Thoracic aorta (tissue), 2 donors: Measurements from ENCODE around the gene SMARCAL1. TPM values are rescaled to one million over a fixed set of nuclear protein-coding genes. Genes with fewer than 3 reads are reported as not detected.

ENCODE experiments used
- ATAC-seq: fragments of 150-250 bp; one replicate; pipeline ENCODE4 v1.8.0; 2017; ENCODE audit warnings: low read depth; ENCODE audit not compliant: insufficient number of reproducible peaks, low FRiP score
- DNase-seq: peaks from one replicate; pipeline ENCODE4 v3.0.0-alpha.2; 2020; ENCODE audit warnings: low spot score
- H3K27ac ChIP-seq, 2 donors: fragments of 200-600 bp; sonication (generic); 1 replicate in 1 of 2; 2 replicates in 1 of 2; pipeline ENCODE4 v1.5.1; 2016; ENCODE audit warnings: mild to moderate bottlenecking in 2 of 2, moderate library complexity in 2 of 2
- H3K27me3 ChIP-seq: fragments of 200-600 bp; sonication (generic); replicated peaks from 2 replicates; pipeline ENCODE4 v1.6.0; 2016; ENCODE audit warnings: mild to moderate bottlenecking; ENCODE audit not compliant: insufficient read depth
- H3K36me3 ChIP-seq: fragments of 200-600 bp; sonication (generic); one replicate; pipeline ENCODE4 v1.5.1; 2016
- H3K4me1 ChIP-seq, 2 donors: fragments of 200-600 bp; sonication (generic); 1 replicate in 1 of 2; 2 replicates in 1 of 2; pipeline versions ENCODE4 v1.5.1 to v1.6.0; 2016; ENCODE audit warnings: low read depth in 2 of 2, mild to moderate bottlenecking in 1 of 2; ENCODE audit not compliant: control insufficient read depth in 1 of 2
- H3K4me3 ChIP-seq: fragments of 200-600 bp; sonication (generic); 2 replicates; pipeline ENCODE4 v1.5.1; 2016; ENCODE audit warnings: mild to moderate bottlenecking
- H3K9me3 ChIP-seq: fragments of 200-600 bp; sonication (generic); 2 replicates; pipeline ENCODE4 v1.5.1; 2016
- CTCF ChIP-seq: fragments of 200-600 bp; sonication (generic); IDR thresholded peaks from one replicate; pipeline ENCODE4 v1.5.1; 2019; ENCODE audit warnings: antibody characterized with exemption
- total RNA-seq, 2 donors: library from RNA; depleted of rRNA; stranded (reverse); fragments of >200 nt; gene quantifications; one replicate each; pipeline versions ENCODE4 v1.1.0 to v1.2.3, GENCODE V29; 2016

SMARCAL1 gene
- total RNA-seq, 2 donors from 2014 or later, result 22.1 to 28.4 TPM

- no peaks in the 10 kb centered on the region for H3K27me3 ChIP-seq
- ATAC-seq, result peak; percentile 38
- H3K4me1 ChIP-seq, result peaks cover 14 to 19% of the 10 kb centered on the region in 2 donors
- no peak for DNase-seq
- H3K36me3 ChIP-seq, result no peaks in the 10 kb centered on the region
- no peak for TF ChIP-seq CTCF
- H3K4me3 ChIP-seq, result no peak overlapping the region
- no peaks in the 10 kb centered on the region for H3K9me3 ChIP-seq
- H3K27ac ChIP-seq, result peak overlapping the region; percentile 10 to 79
These were observed 113.7 kb downstream of the SMARCAL1 start for GRCh38 chr2:216525972-216526371.

DNA sequence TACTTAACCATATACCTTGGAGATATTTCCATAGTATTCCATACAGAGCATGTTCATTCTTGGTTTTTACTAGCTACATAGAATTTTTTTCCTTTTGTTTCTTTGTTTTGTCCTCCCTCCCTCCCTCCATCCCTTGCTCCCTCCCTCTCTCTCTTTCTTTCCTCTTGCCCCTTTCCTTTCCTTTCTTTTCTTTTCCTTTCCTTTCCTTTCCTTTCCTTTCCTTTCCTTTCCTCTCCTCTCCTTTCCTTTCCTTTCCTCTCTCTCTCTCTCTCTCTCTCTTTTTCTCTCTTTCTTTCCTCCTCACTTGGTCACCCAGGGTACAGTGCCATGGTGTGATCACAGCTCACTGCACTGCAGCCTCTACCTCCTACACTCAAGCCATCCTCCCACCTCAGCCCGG is 114.7 kb downstream of the SMARCAL1 start:
- no peak for TF ChIP-seq CTCF
- Histone ChIP-seq H3K4me3 (no peak overlapping the region), H3K36me3 (no peaks in the 10 kb centered on the region), H3K27ac (peak overlapping the region; percentile 10 to 79), H3K4me1 (peaks cover 14 to 19% of the 10 kb centered on the region in 2 donors), H3K27me3 (no peaks in the 10 kb centered on the region), H3K9me3 (no peaks in the 10 kb centered on the region)
- DNase-seq, result no peak
- no peak for ATAC-seq

DNA sequence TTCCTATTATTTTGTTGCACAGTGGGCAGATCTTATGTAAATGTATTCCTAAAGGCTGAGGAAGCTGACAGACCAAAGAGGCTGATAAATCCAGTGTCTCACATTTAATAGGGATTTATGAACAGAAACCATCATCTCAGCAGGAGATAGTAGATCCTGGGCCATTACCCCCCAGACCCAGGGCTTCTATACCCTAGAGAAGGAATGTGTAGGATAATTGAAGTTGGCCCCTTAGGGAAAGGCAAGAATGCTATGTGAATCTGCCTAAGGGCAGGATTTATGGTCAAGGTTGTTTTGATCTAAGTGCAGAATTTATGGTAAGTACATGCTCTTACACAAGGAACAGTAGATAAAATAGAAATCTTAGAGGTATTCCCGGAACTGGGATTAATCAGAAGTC is 115.3 kb downstream of the SMARCAL1 start:
- Histone ChIP-seq H3K4me1 (peaks cover 14 to 19% of the 10 kb centered on the region in 2 donors), H3K36me3 (no peaks in the 10 kb centered on the region), H3K27ac (peak overlapping the region in 1 of 2 donors; percentile 79), H3K9me3 (no peaks in the 10 kb centered on the region), H3K27me3 (no peaks in the 10 kb centered on the region), H3K4me3 (no peak overlapping the region)
- no peak for ATAC-seq
- TF ChIP-seq CTCF, result no peak
- no peak for DNase-seq

DNA sequence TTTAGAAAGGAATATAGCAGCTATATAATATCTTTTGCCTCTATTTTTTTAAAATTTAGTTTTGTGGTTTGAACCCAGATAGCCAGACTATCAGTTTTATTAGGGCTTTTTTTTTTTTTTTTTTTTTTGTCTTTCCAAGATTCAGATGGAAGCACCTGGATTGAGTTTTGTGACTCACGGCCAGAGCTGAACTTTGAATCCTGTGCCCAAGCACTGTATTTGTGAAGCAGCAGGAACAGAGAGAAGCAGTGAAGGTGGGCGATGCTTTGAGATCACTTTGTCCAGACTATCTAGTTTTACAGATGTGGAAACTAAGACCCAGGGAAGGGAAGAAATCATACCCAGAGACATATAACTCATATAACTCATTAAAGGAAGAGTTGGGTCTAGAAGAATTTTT is 120.3 kb downstream of the SMARCAL1 start:
- ATAC-seq (no peak), DNase-seq (no peak)
- no peaks in the 10 kb centered on the region for H3K27me3 ChIP-seq
- no peak overlapping the region for H3K4me3 ChIP-seq
- peak overlapping the region; percentile 10 to 25 for H3K27ac ChIP-seq
- H3K4me1 ChIP-seq, result peaks cover 17 to 30% of the 10 kb centered on the region in 2 donors
- H3K36me3 ChIP-seq, result no peaks in the 10 kb centered on the region
- no peak for TF ChIP-seq CTCF
- H3K9me3 ChIP-seq, result no peaks in the 10 kb centered on the region

Other genes starting within 250 kb of the SMARCAL1 start
- under 1 TPM in 1 of 2 donors, not detected in 1; 0.14 TPM for gene MARCHF4, start 40.0 kb upstream of the SMARCAL1 start, total RNA-seq
- 100 to 1,000 TPM; 422 to 464 TPM for gene RPL37A, start 86.4 kb downstream of the SMARCAL1 start, total RNA-seq
- gene IGFBP2, start 220.9 kb downstream of the SMARCAL1 start, total RNA-seq, result 1,000 to 10,000 TPM in 1 of 2 donors, 100 to 1,000 TPM in 1; 608 to 2,156 TPM